Chondrocyte (in vitro differentiated cells): ENCODE results near the gene EXOSC6. TPM values are rescaled to one million over a fixed set of nuclear protein-coding genes. Genes with fewer than 3 reads are reported as not detected.
A peak's percentile ranks its signal among the peaks of the same experiment; 100 is the strongest.
"Not testable (repeated sequence)": the region's sequence is repeated elsewhere in the genome, so short reads cannot be mapped to it uniquely, and the experiment has no call there.

Source experiments
- DNase-seq: peaks from one replicate; pipeline ENCODE4 v3.0.0; 2021; ENCODE audit warnings: mixed read lengths, low spot score
- H3K27ac Mint-ChIP-seq: one replicate; pipeline ENCODE4 v1.8.0; 2021; ENCODE audit warnings: mild to moderate bottlenecking, moderate library complexity, mixed read lengths; ENCODE audit not compliant: unreplicated experiment
- H3K27me3 Mint-ChIP-seq: 2 replicates; pipeline ENCODE4 v1.8.0; 2021; ENCODE audit warnings: low read depth, mixed read lengths
- H3K36me3 Mint-ChIP-seq: 2 replicates; pipeline ENCODE4 v1.8.0; 2021; ENCODE audit warnings: low read depth, mixed read lengths
- H3K4me1 Mint-ChIP-seq: 2 replicates; pipeline ENCODE4 v1.8.0; 2021; ENCODE audit warnings: low read depth, mild to moderate bottlenecking, mixed read lengths
- H3K4me3 Mint-ChIP-seq: one replicate; pipeline ENCODE4 v1.8.0; 2021; ENCODE audit warnings: mild to moderate bottlenecking, moderate library complexity, mixed read lengths; ENCODE audit not compliant: unreplicated experiment
- H3K9me3 Mint-ChIP-seq: 2 replicates; pipeline ENCODE4 v1.8.0; 2021; ENCODE audit warnings: low read depth, mixed read lengths
- CTCF ChIP-seq: fragments of 200-600 bp; sonication (generic); IDR thresholded peaks from 2 replicates; pipeline ENCODE4 v1.5.0; 2021; ENCODE audit warnings: antibody characterized with exemption, mild to moderate bottlenecking, moderate library complexity
- total RNA-seq: library from RNA; stranded (reverse); gene quantifications from 3 replicates; pipeline ENCODE4 v1.2.1, GENCODE V29; 2021

The EXOSC6 gene
- total RNA-seq, 1 donor from 2014 or later, result 66.6 TPM

DNA sequence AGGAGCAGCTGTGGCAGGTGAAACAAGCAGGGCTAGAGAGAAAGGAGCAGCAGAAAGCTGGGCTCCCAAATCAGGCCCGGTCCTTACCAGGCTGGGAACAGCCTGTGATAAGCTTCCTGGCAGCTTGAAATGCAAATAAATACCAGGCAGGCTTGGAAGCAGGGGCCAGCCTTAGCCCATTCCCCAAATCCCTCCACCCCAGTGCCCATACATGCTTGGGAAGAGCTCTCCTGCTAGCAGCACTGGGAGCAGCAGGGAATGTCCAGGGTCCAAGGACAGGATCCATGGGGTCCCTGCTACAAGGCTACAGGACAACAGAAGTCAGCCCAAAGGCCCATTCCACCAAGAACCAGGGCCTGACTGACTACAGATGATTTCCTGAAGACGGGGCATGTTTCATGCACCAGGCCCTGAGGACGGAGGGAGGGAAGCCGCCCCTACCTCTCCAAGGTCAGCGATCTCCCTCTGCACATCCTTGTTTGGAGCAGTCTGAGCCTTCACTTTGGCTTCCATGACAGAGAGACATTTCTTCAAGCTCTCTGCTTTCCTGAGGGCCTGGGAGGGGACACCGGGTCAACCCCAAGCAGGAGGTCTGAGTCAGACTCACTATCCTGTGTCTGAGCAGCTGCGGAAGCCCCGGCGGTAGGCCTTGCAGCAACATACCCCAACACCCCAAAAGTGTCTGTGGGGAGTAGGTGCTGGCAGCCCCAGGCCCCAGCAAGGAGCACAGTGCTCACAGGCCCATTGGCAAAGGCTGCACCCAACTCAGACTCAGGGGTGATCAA is 2.6 kb upstream of the EXOSC6 start:
- Mint-ChIP-seq H3K9me3 (no peaks in the 10 kb centered on the region), H3K4me1 (peaks cover 26% of the 10 kb centered on the region), H3K36me3 (peaks cover 40% of the 10 kb centered on the region), H3K27ac (peak overlapping the region; percentile 3), H3K27me3 (no peaks in the 10 kb centered on the region), H3K4me3 (no peak overlapping the region)
- TF ChIP-seq CTCF, result peak; percentile 40
- peak; percentile 83 for DNase-seq

DNA sequence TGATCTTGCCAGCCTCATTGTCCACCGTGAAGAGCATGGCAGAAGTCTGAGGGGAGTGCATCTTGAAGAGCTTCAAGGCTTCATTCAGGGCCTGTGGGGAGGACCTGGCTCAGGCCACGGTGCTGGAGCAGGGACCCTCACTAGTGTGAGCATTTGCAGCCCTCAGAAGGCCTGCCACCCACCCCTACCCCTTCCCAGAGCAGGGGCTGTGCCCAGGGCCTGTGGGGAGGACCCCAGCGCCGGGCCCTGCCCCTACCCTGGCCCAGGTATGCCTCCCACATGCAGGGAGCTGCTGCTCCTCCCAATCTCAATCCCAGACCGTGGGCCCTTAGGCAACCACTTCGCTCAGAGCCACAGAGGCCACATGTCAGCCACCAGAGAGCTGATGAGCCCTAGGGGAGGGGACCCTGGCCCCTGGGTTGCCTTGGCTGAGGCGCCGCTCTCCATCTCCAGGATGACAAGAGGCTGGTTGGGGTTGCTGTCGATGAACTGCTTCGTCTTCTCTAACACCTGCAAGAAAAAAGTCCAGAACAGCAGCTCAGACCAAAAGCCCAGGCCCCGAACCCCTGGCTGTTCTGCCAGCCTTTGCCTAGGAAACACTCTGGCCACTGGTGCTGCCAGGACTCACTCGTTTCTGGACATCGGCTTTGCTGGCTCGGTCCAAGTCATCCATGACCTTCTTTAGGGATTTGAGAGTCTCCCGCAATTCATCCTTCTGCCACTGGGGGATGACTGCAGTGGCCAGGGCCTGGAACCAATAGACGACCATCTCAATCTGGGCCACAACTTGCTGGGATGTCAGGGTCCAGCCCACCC is 1.8 kb upstream of the EXOSC6 start:
- peak overlapping the region; percentile 77 for H3K27ac Mint-ChIP-seq
- H3K36me3 Mint-ChIP-seq, result peaks cover 33% of the 10 kb centered on the region
- TF ChIP-seq CTCF, result peak; percentile 70
- no peaks in the 10 kb centered on the region for H3K27me3 Mint-ChIP-seq
- no peaks in the 10 kb centered on the region for H3K9me3 Mint-ChIP-seq
- peak; percentile 79 for DNase-seq
- H3K4me1 Mint-ChIP-seq, result peaks cover 27% of the 10 kb centered on the region
- no peak overlapping the region for H3K4me3 Mint-ChIP-seq

- Mint-ChIP-seq H3K27ac (peak overlapping the region; percentile 29), H3K27me3 (no peaks in the 10 kb centered on the region), H3K4me3 (peak overlapping the region; percentile 73), H3K9me3 (no peaks in the 10 kb centered on the region), H3K4me1 (peaks cover 27% of the 10 kb centered on the region), H3K36me3 (peaks cover 25% of the 10 kb centered on the region)
- DNase-seq, result peak; percentile 64
- TF ChIP-seq CTCF, result peak; percentile 68
These were observed 732 bp upstream of the EXOSC6 start for GRCh38 chr16:70252355-70252988.

DNA sequence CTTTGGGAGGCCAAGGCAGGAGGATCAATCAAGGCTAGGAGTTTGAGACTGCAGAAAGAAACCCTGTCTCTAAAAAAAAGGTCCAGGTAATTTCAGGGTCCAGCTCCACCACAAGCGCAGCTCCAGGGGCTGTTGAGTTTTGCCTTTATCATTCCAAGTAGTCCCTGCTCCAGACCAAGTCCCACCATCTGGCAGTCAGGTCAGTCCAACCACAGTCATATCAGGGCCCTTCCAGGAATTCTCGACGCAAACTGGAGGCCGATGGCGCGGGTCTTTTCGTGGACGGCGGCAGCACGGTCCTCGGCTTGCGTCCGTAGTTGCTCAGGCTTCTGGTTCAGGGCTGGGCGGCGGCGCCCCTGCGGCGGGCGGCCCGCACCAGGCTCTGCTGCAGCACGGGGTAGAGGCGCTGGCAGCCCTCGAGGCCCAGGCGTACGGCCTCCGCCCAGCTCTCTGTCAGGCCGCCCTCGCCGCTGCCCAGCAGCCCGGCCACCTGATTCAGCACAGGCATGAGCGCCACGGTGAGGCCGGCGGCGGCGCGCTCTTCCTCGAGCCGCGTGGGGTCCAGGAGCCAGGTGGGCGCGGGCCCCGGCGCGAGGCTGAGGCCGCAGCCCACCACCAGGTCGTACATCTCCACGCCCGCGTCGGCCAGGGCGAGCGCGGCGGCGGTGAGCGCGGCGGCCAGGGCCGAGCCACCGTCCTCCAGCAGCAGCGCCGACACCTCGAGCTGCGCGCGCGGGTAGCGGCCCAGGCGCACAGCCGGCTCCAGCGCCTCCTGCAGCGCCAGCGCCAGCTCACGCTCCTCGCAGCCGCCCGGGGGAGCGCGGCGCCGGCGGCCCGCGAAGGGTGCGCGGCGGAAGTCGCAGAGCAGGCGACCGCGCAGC is 752 bp downstream of the EXOSC6 start:
- TF ChIP-seq CTCF, result no peak
- no peaks in the 10 kb centered on the region for H3K9me3 Mint-ChIP-seq
- H3K36me3 Mint-ChIP-seq, result peaks cover 19% of the 10 kb centered on the region
- H3K4me1 Mint-ChIP-seq, result peaks cover 27% of the 10 kb centered on the region
- H3K4me3 Mint-ChIP-seq, result peak overlapping the region; percentile 53
- no peaks in the 10 kb centered on the region for H3K27me3 Mint-ChIP-seq
- H3K27ac Mint-ChIP-seq, result peak overlapping the region; percentile 78
- DNase-seq, result peak; percentile 93

DNA sequence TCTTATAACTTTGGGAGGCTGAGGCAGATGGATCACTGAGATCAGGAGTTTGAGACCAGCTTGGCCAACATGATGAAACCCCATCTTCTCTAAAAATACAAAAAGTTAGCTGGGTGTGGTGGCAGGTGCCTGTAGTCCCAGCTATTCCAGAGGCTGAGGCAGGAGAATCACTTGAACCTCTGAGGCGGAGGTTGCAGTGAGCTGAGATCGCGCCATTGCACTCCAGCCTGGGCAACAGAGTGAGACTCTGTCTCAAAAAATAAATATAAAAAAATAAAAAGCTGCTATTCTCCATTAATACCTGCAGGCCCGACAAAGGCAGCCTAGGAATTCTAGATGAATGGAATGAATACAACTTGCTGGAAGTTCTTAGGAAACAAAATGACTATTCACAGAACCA is 2.0 kb downstream of the EXOSC6 start:
- not testable (repeated sequence) for H3K27me3 Mint-ChIP-seq, DNase-seq, H3K4me3 Mint-ChIP-seq, H3K9me3 Mint-ChIP-seq
- peaks cover 12% of the 10 kb centered on the region for H3K36me3 Mint-ChIP-seq
- H3K27ac Mint-ChIP-seq, result peak overlapping the region; percentile 63
- H3K4me1 Mint-ChIP-seq, result peaks cover 27% of the 10 kb centered on the region

- not testable (repeated sequence) for DNase-seq, H3K4me1 Mint-ChIP-seq, H3K9me3 Mint-ChIP-seq, H3K4me3 Mint-ChIP-seq, H3K27me3 Mint-ChIP-seq
- Mint-ChIP-seq H3K27ac (peak overlapping the region; percentile 27), H3K36me3 (peaks cover 12% of the 10 kb centered on the region)
These were observed 13.0 kb downstream of the EXOSC6 start for GRCh38 chr16:70238773-70239172.

DNA sequence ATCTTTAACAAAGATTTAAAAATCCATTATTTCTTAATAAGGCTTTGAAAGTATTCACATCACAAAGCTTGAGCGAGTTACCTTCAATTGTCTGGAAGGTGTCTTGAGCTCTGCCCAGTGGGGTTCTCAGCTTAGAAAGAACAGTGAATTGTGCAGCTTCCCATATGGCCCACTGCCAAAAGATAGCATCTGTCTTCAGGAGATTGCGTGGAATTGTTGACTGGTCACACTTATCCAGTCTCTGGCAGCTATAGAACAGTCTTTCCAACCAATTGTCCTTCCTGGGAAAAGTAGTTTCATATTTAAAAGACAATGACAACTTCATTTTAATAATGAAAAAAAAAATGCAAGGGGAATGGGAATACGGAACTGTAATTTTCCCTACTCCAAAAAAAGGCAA is 19.9 kb downstream of the EXOSC6 start:
- not testable (repeated sequence) for H3K27me3 Mint-ChIP-seq, H3K9me3 Mint-ChIP-seq, H3K4me1 Mint-ChIP-seq, DNase-seq, H3K27ac Mint-ChIP-seq, H3K4me3 Mint-ChIP-seq
- H3K36me3 Mint-ChIP-seq, result peaks cover 15% of the 10 kb centered on the region

DNA sequence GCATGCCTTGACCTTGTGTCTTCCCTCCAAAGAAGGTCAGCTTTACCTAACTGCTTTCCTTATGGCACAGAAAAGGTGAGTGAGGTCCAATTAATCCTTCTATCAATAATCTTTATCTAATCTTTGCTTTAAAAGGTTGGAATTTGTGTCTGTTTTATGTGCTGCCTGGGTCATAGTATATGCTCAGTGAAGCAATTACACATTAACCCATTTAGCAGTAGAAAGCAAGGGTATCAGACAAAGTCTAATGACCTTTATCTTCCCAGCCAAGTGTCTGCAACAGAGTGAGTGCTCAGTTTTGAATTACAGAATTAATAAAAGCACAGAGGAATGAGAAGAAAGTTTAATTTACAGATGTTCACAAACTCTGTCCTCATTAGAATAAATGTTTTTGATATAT is 25.7 kb downstream of the EXOSC6 start:
- H3K4me3 Mint-ChIP-seq, H3K27me3 Mint-ChIP-seq, H3K9me3 Mint-ChIP-seq, DNase-seq, H3K27ac Mint-ChIP-seq: not testable (repeated sequence)
- Mint-ChIP-seq H3K36me3 (peaks cover 25% of the 10 kb centered on the region), H3K4me1 (peaks cover 11% of the 10 kb centered on the region)
